HFFc6 (cell line): Measurements from ENCODE around the gene SHD. TPM values are rescaled to one million over a fixed set of nuclear protein-coding genes. Genes with fewer than 3 reads are reported as not detected.
A peak's percentile ranks its signal among the peaks of the same experiment; 100 is the strongest.

Source experiments
- DNase-seq: peaks from one replicate; pipeline ENCODE4 v3.0.0-alpha.2; 2018
- H3K27ac Mint-ChIP-seq: 2 replicates; pipeline ENCODE4 v1.8.0; 2020; ENCODE audit warnings: mild to moderate bottlenecking, mixed read lengths
- H3K27me3 Mint-ChIP-seq: 2 replicates; pipeline ENCODE4 v1.8.0; 2021; ENCODE audit warnings: mild to moderate bottlenecking, moderate library complexity, mixed read lengths; ENCODE audit not compliant: insufficient read depth
- H3K36me3 Mint-ChIP-seq: 2 replicates; pipeline ENCODE4 v1.8.0; 2021; ENCODE audit warnings: low read depth, mixed read lengths
- H3K4me1 Mint-ChIP-seq: 2 replicates; pipeline ENCODE4 v1.8.0; 2020; ENCODE audit warnings: low read depth, mixed read lengths
- H3K4me3 Mint-ChIP-seq: 2 replicates; pipeline ENCODE4 v1.8.0; 2020; ENCODE audit warnings: mild to moderate bottlenecking, moderate library complexity, mixed read lengths
- H3K9me3 Mint-ChIP-seq: 2 replicates; pipeline ENCODE4 v1.8.0; 2020; ENCODE audit warnings: mild to moderate bottlenecking, mixed read lengths
- total RNA-seq, 6 experiments: library from RNA; stranded (reverse); fragmentation: NEBNext Ultra II Directional; extraction: Animal tissue kit (Norgen Biotek cat#: 25700); gene quantifications; 2 replicates in 1 of 6; 3 replicates in 5 of 6; pipeline ENCODE4 v1.2.3, GENCODE V29; 2021
- TF ChIP-seq, protein P1 (sequence below): fragments of 200-600 bp; sonication (generic); IDR thresholded peaks from 2 replicates; pipeline ENCODE4 v1.5.0; 2021; ENCODE audit warnings: antibody characterized with exemption, mild to moderate bottlenecking

Gene SHD
- total RNA-seq, 6 experiments from 2014 or later: not detected

DNA sequence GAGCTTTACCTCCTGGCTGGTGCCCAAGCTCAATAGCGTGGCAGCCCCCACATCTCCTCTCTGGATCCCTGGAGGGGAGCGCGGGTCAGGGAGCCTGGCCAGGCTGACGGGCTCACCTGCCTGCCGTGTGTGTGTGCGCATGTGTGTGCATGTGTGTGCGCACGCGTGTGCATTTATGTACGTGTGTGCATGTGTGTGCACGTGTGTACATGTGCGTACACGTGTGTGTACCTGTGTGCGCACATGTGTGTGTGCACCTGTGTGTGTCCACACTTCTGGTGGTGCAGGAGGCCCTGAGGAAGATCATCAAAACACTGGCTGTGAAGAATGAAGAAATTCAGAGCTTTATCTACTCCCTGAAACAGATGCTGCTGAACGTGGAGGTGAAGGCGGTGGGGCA lies 26.6 kb downstream of the SHD start:
- peaks cover 2% of the 10 kb centered on the region for H3K27me3 Mint-ChIP-seq
- TF ChIP-seq, protein P1, sequence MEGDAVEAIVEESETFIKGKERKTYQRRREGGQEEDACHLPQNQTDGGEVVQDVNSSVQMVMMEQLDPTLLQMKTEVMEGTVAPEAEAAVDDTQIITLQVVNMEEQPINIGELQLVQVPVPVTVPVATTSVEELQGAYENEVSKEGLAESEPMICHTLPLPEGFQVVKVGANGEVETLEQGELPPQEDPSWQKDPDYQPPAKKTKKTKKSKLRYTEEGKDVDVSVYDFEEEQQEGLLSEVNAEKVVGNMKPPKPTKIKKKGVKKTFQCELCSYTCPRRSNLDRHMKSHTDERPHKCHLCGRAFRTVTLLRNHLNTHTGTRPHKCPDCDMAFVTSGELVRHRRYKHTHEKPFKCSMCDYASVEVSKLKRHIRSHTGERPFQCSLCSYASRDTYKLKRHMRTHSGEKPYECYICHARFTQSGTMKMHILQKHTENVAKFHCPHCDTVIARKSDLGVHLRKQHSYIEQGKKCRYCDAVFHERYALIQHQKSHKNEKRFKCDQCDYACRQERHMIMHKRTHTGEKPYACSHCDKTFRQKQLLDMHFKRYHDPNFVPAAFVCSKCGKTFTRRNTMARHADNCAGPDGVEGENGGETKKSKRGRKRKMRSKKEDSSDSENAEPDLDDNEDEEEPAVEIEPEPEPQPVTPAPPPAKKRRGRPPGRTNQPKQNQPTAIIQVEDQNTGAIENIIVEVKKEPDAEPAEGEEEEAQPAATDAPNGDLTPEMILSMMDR: no peak

DNA sequence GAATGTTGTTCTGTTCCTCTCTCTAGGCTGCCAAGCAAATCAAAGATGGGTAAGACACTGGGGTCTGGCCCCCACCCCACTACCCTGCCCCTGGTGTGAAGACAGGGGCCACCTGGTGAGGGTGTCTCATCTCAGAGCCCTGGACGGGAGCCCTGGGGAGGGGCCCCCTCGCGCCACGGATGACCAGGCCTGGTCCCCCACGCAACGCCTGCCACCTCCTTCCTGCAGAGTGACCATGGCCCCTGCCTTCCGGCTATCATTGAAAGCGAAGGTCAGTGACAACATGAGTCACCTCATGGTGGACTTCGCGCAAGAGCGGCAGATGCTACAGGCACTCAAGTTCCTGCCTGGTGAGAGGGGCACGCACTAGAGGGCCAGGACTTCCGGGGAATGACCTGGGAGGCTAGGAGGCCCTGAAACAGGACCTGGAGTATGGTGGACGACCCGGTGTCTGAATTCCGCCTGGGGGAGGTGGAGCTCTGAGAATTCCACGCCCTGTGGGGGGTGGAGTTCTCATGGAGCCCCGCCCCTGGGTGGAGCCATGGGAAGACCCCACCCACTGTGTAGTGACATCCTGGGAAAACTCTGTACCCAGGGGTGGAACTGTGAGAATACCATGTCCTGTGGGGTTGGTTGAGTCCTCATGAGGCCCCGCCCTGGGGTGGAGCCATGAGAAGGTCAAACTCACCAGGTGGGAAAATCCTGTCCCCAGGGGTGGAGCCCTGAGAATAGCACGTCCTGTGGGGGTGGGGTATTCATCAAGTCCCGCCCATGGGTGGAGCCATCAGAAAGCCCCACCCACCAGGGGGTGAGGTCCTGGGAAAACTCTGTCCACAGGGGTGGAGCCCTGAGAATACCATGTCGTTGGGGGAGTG lies 31.4 kb downstream of the SHD start:
- no peak overlapping the region for H3K4me3 Mint-ChIP-seq
- no peaks in the 10 kb centered on the region for H3K9me3 Mint-ChIP-seq
- no peaks in the 10 kb centered on the region; the same call in 1 of the 2 replicates for H3K27me3 Mint-ChIP-seq
- peaks cover 9% of the 10 kb centered on the region for H3K36me3 Mint-ChIP-seq
- no peak for DNase-seq
- no peak overlapping the region for H3K27ac Mint-ChIP-seq
- no peaks in the 10 kb centered on the region for H3K4me1 Mint-ChIP-seq
- TF ChIP-seq, protein P1: no peak

More for the DNA sequence above, 26.6 kb downstream of the SHD start:
- H3K9me3 Mint-ChIP-seq: no peaks in the 10 kb centered on the region
- peaks cover 5% of the 10 kb centered on the region; the same call in 1 of the 2 replicates for H3K36me3 Mint-ChIP-seq
- H3K4me1 Mint-ChIP-seq: no peaks in the 10 kb centered on the region
- no peak overlapping the region for H3K27ac Mint-ChIP-seq
- H3K4me3 Mint-ChIP-seq: peak overlapping the region; percentile 64
- DNase-seq: no peak

DNA sequence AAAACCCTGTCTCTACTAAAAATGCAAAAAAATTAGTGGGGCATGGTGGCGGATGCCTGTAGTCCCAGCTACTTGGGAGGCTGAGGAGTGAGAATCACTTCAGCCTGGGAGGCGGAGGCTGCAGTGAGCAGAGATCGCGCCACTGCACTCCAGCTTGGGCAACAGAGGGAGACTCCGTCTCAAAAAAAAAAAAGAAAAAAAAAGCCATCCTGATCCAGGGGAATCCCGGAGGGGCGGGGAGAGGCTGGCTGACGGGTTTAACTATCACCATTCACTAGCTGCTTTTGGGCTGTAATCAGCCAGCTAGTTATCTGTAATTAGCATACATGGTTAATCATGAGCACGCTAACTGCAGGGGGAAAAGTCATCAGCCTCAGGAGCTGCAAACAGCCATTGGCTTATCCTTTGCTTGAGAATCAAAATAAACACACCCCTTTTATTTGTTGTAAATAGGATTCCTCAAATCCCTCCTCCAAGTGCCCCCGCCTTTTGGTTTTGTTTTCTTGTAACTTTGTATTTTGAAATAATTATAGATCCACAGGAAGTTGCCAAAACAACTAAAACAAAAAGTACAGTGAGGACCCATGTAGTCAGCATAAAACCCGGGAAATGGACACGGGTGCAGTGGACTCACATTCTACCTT lies 34.9 kb downstream of the SHD start:
- peaks cover 16% of the 10 kb centered on the region for H3K36me3 Mint-ChIP-seq
- no peak overlapping the region for H3K27ac Mint-ChIP-seq
- DNase-seq: no peak
- TF ChIP-seq, protein P1: no peak
- peaks cover under 1% of the 10 kb centered on the region; the same call in 1 of the 2 replicates for H3K9me3 Mint-ChIP-seq
- no peak overlapping the region for H3K4me3 Mint-ChIP-seq
- no peaks in the 10 kb centered on the region for H3K4me1 Mint-ChIP-seq
- no peaks in the 10 kb centered on the region for H3K27me3 Mint-ChIP-seq

- TF ChIP-seq, protein P1: no peak
- no peaks in the 10 kb centered on the region for H3K27me3 Mint-ChIP-seq
- no peak for DNase-seq
- no peaks in the 10 kb centered on the region for H3K4me1 Mint-ChIP-seq
- no peak overlapping the region for H3K4me3 Mint-ChIP-seq
- H3K9me3 Mint-ChIP-seq: peaks cover 27% of the 10 kb centered on the region
- H3K36me3 Mint-ChIP-seq: peaks cover 25% of the 10 kb centered on the region
- no peak overlapping the region for H3K27ac Mint-ChIP-seq
Observed at GRCh38 chr19:4316956-4317355, 37.9 kb downstream of the SHD start.

GRCh38 chr19:4318460-4318859 lies 39.4 kb downstream of the SHD start:
- peaks cover 30% of the 10 kb centered on the region for H3K9me3 Mint-ChIP-seq
- H3K36me3 Mint-ChIP-seq: peaks cover 25% of the 10 kb centered on the region
- no peaks in the 10 kb centered on the region for H3K27me3 Mint-ChIP-seq
- no peak overlapping the region for H3K4me3 Mint-ChIP-seq
- TF ChIP-seq, protein P1: no peak
- H3K4me1 Mint-ChIP-seq: no peaks in the 10 kb centered on the region
- H3K27ac Mint-ChIP-seq: no peak overlapping the region
- DNase-seq: no peak
